IPS DF 6.9 (cell line): ENCODE data around the gene RPS18.

ENCODE experiments used
- DNase-seq: peaks from one replicate; pipeline ENCODE4 v3.0.0-alpha.2; 2013; ENCODE audit warnings: low read depth, low spot score
- H3K27ac ChIP-seq: one replicate; pipeline ENCODE4 v1.5.1; 2013; ENCODE audit warnings: low read length, control low read depth
- H3K27me3 ChIP-seq: 2 replicates; pipeline ENCODE4 v1.6.1; 2013; ENCODE audit warnings: mild to moderate bottlenecking, low read length; ENCODE audit not compliant: control insufficient read depth, insufficient read depth
- H3K36me3 ChIP-seq: 2 replicates; pipeline ENCODE4 v1.6.1; 2013; ENCODE audit warnings: low read length; ENCODE audit not compliant: control insufficient read depth, insufficient read depth
- H3K4me1 ChIP-seq: 2 replicates; pipeline ENCODE4 v1.6.1; 2013; ENCODE audit warnings: low read length; ENCODE audit not compliant: control insufficient read depth, insufficient read depth
- H3K4me3 ChIP-seq: 2 replicates; pipeline ENCODE4 v1.5.1; 2013; ENCODE audit warnings: mild to moderate bottlenecking, low read length
- H3K9me3 ChIP-seq: 2 replicates; pipeline ENCODE4 v1.6.1; 2013; ENCODE audit warnings: low read length, inconsistent platforms; ENCODE audit not compliant: control insufficient read depth, insufficient read depth
- WGBS: extraction: QIAGEN DNeasy Blood & Tissue Kit; methylation state at CpG from one replicate; pipeline ENCODE4 v1.1.7; 2013; ENCODE audit warnings: mixed read lengths, missing lambda C conversion rate; ENCODE audit not compliant: insufficient read length, insufficient coverage; 5-methylcytosine and 5-hydroxymethylcytosine counted together

RPS18 gene

DNA sequence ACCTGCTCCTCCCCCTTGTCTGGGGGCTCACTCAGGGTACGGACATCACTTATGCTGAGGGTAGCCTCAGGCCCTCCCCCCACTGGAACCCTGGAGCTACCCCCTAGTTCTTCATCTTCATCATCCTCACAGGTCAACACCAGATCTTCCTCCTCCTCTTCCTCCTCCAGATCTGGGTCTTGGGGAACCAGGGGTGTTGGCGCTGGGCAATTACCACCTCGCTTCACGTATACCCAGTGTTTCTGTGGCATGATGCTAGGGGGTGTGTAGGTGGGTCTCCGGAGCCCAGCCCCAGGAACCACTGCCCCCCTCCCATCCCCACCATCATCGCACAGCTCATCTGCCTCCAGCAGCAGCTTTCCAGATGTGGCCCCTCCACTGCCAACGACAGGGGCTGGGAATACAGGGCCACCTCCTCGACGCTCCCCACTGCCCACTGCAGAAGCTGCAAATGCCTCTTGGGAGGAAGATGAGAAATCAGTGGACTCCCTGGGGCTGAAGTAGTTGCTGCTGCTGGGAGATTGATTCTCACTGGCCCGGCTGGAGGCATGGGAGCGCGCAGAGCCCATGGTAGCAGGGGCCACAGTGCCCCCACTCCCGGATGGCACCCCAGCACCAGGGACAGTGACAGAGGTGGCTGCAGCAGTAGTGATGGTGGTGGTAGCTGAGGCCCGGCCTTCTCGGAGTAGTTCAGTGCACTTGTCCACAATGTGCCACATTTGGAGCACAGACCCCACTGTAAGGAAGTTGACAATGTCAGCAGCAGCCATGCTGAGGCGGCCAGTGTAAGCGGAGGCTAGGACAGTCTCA, 44.1 kb downstream of the RPS18 start:
- DNase-seq = no peak
- H3K27ac ChIP-seq = no peak overlapping the region
- peaks cover 8% of the 10 kb centered on the region; the same call in 1 of the 2 replicates for H3K4me1 ChIP-seq
- no peaks in the 10 kb centered on the region for H3K27me3 ChIP-seq
- H3K4me3 ChIP-seq = no peak overlapping the region
- H3K36me3 ChIP-seq = peaks cover 22% of the 10 kb centered on the region
- H3K9me3 ChIP-seq = no peaks in the 10 kb centered on the region
- no CpG with 5 or more reads among the region's 17 CpGs for WGBS

DNA sequence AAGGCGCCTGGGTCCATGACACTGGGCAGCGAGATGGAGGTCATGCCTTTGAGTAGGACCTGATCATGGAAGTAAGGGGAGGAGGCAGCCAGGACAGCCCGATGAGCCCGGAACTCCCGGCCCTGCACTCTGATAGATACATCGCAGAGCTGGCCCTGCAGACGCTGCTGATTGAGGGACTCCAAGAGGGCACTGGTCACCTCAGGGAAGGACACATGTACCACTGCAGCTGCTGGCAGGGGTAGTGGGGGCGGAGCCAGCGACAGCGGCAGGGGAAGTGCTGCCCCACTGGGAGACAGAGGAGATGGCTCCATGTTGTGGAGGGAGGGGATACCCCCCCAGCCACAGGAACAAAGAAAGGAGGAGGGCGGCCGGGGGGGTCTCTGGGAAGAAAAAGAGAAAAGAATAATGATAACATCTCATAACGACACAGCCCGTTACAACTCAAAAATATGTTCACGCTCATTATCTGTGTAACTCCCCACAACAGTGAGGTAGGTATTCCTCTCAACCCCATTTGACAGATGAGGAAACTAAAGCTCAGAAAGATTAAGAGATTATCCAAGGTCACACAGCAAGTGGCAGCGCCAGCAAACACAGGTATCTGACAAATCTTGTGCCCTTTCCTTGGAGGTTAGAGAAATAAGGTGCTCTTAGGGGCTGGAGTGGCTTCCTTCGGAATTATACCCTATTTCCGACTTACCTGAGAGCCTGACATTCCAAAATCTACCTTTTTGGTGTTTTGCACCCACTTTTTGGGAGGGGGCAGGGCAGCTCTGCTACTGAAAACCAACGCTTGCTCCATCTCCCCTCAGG, 44.9 kb downstream of the RPS18 start:
- Histone ChIP-seq H3K4me3 (peak overlapping the region; percentile 61; the same call in 1 of the 2 replicates), H3K27me3 (no peaks in the 10 kb centered on the region), H3K27ac (no peak overlapping the region), H3K36me3 (peaks cover 22% of the 10 kb centered on the region), H3K4me1 (peaks cover 8% of the 10 kb centered on the region; the same call in 1 of the 2 replicates), H3K9me3 (no peaks in the 10 kb centered on the region)
- WGBS = no CpG with 5 or more reads among the region's 19 CpGs
- no peak for DNase-seq

DNA sequence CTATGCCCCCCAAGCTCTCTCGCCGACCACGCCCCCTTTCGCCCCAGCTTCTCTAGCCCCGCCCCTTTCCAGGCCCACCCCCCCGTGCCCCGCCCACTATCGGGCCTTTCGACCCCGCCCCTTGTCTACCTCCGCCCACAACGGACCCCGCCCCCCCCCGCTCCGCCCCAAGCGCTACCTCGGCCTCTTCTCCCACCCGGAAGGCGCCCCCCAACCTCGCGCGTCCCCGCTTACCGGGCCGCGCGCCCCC, 45.5 kb downstream of the RPS18 start:
- Histone ChIP-seq H3K36me3 (peaks cover 22% of the 10 kb centered on the region), H3K27me3 (no peaks in the 10 kb centered on the region), H3K4me3 (peak overlapping the region; percentile 61; the same call in 1 of the 2 replicates), H3K4me1 (peaks cover 8% of the 10 kb centered on the region; the same call in 1 of the 2 replicates), H3K27ac (no peak overlapping the region), H3K9me3 (no peaks in the 10 kb centered on the region)
- DNase-seq = no peak
- WGBS = no CpG with 5 or more reads among the region's 27 CpGs

DNA sequence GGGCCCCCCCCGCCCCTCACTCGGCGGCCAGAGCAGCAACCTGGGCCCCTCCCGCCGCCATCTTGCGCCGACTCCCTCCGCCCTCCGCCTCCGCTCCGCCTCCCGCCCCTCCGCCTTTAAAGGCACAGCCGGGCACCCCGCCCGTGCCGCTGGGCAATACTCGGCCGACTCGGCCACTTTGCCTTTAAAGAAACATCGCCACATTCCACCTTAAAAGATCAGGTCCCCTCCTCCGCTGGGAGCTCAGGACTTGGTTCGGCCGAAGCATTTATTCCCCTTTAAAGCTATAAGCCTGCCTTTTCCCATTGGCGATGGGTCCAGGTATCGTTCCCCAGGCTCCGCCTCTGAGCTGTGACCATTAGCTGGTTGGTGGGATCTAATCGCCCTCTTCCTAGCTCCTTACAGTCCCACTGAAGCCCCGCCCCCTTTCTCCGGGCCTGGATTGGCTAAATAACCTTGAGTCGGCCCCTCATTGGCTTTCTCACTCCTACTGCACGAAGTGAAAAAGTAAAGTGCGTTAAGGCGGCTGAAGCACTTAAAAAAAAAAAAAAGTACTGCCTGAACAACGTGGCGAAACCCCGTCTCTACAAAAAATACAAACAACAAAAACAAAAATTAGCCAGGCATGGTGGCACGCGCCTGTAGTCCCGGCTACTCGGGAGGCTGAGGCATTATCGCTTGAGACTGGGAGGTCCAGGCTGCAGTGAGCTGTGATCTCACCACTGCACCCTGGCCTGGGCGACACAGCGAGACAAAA, 46.0 kb downstream of the RPS18 start, which contains the start of gene ZBTB22:
TSS of gene ZBTB22 (minus strand) at position 76 of the 757 bp plus-strand sequence. CDS start 828 bp downstream, outside the sequence.
- Histone ChIP-seq H3K4me1 (peaks cover 6% of the 10 kb centered on the region; the same call in 1 of the 2 replicates), H3K27me3 (no peaks in the 10 kb centered on the region), H3K4me3 (peak within 1 kb of the TSS; percentile 61; the same call in 1 of the 2 replicates), H3K27ac (no peak within 1 kb of the TSS), H3K36me3 (peaks cover 22% of the 10 kb centered on the region), H3K9me3 (no peaks in the 10 kb centered on the region)
- no CpG with 5 or more reads among the region's 44 CpGs for WGBS
- peak; percentile 96 for DNase-seq

DNA sequence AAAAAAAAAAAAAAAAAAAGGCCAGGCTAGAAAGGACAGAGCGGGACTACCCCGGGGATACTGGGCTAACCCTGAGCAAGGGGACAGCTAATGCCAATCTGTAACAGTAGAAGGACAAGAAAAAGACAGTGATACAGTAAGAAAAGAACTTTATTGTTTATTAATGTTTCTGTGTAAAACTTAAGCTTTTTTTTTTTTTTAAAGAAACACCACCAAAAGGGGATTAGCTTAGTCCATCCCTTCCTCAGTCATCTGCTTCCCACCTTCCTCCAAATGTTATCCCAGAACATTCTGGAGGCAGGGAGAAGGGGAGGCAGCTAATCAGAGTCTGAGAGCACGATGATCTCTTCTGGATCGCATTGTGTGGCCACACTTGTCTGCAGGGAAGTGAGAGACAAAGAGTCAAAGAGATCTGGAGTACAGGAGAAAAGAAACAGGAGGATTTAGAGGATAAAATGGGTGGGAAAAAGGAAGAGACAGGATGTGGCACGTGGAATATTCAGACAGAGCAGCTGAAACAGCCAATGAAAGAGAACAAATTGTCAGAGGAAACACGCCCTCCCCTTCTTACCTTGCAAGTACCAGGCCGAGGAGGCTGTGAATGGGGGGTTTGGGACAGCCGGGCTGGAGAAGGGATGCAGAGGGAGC, 46.7 kb downstream of the RPS18 start:
- no peak for DNase-seq
- Histone ChIP-seq H3K27me3 (no peaks in the 10 kb centered on the region), H3K4me1 (peaks cover 6% of the 10 kb centered on the region; the same call in 1 of the 2 replicates), H3K36me3 (peaks cover 22% of the 10 kb centered on the region), H3K9me3 (no peaks in the 10 kb centered on the region), H3K27ac (no peak overlapping the region), H3K4me3 (no peak overlapping the region)
- no CpG with 5 or more reads among the region's 8 CpGs for WGBS

DNA sequence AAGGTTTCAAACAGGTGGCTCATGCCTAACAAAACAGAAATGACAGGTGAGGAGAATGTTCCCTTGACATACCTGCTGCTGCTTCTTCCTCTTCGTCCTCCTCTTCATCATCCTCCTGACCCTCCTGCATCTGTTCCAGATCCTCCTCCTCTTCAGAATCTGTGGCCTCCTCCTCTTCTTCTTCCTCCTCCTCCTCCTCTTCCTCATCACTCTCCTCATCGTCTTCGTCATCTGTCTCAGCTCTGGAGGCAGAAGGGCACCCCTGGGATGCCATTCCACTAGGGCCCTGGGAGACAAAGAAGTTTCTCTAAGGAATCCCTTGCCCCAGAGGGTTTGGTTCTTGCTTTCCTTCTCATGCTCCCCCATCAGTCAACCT, 48.1 kb downstream of the RPS18 start:
- Histone ChIP-seq H3K27me3 (no peaks in the 10 kb centered on the region), H3K27ac (no peak overlapping the region), H3K4me1 (peaks cover 6% of the 10 kb centered on the region; the same call in 1 of the 2 replicates), H3K36me3 (peaks cover 22% of the 10 kb centered on the region), H3K4me3 (no peak overlapping the region), H3K9me3 (no peaks in the 10 kb centered on the region)
- DNase-seq = no peak
- no CpG with 5 or more reads among the region's 3 CpGs for WGBS

DNA sequence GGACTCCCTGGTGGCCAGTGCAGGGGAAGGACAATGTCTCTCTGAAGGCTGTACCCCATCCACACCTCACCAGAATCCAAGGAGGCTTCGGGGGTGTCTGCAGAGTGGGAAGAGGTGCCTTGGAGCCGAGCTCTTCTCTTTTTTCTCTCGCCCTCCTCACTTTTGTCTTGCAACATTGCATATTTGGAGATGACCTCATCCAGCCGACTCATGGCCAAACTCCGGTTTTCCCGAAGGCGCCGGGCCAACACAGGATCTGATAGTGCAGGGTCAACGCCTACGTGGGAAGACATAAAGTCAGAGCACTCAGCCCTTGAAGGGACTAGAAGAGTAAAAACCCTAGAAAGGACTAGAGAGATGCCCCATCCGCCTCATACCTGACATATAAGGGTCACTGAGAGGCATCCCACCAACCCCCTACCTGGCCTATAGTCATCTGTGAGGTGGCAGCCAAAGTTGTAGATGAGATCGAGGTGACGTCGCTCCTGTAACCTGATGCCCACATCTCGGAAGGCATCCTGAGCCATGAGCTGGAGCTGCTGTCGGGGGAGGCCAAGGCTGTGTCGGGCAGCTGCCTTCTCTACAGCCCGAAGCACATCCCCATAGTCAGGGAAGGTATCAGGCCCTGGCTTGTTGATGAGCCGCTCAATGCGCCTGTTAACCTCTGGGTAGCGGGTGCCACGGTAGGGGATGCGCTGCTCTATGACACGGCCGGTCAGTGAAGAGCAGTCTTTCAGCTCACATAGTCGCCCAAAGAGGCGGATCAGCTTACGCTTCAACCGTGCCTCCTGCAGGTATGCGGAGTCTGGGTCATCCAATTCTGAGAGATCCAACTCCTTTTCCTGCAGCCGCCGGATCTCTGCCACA, 48.7 kb downstream of the RPS18 start:
- H3K4me3 ChIP-seq = no peak overlapping the region
- no peak for DNase-seq
- no CpG with 5 or more reads among the region's 32 CpGs for whole genome bisulfite sequencing

DNA sequence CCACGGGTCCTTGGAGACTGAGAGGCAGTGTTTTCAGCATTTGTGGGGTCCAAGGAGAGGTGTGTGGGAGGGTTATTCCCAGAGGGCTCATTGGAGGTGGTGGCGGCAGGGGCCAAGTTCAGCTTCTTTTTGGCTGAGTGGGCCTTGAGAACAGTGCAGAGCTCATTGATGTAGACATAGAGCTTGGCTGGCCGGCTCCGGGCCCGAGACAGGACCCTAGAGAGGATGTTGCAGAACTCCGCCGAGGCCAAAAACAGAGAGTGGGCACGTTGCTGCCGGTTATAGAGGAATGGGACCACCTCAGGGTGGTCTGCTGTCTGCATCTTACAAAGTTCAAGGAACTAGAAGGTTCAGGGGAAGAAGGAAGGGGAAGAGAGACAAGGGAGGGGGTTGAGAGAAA, 49.4 kb downstream of the RPS18 start:
- Histone ChIP-seq H3K27ac (no peak overlapping the region), H3K4me3 (no peak overlapping the region), H3K9me3 (no peaks in the 10 kb centered on the region), H3K4me1 (peaks cover 4% of the 10 kb centered on the region; the same call in 1 of the 2 replicates), H3K27me3 (no peaks in the 10 kb centered on the region), H3K36me3 (peaks cover 22% of the 10 kb centered on the region)
- DNase-seq = no peak
- WGBS = no CpG with 5 or more reads among the region's 9 CpGs

More for the DNA sequence above, 48.7 kb downstream of the RPS18 start:
- no peak overlapping the region for H3K27ac ChIP-seq
- H3K36me3 ChIP-seq = peaks cover 22% of the 10 kb centered on the region
- H3K9me3 ChIP-seq = no peaks in the 10 kb centered on the region
- no peaks in the 10 kb centered on the region for H3K27me3 ChIP-seq
- peaks cover 4% of the 10 kb centered on the region; the same call in 1 of the 2 replicates for H3K4me1 ChIP-seq

DNA sequence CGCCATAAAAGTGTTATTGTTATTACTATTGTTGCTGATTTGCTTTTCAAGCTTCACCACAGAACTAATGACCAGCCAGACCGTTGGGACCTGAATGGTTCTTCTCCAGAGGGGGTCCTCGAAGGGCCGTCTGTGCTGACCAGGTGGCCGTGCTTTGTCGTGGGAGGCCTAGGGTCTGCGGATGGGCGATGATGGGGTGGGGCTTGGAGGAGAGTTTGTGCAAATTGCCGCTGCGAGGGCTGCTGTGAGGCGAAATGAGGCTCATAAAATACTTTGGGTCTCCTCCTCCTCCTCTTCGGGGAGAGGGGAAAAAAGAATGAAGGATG, 51.7 kb downstream of the RPS18 start:
- no CpG with 5 or more reads among the region's 12 CpGs for WGBS
- Histone ChIP-seq H3K9me3 (no peaks in the 10 kb centered on the region), H3K4me3 (peak overlapping the region; percentile 64; the same call in 1 of the 2 replicates), H3K27ac (no peak overlapping the region), H3K4me1 (peaks cover 4% of the 10 kb centered on the region; the same call in 1 of the 2 replicates), H3K27me3 (no peaks in the 10 kb centered on the region), H3K36me3 (peaks cover 22% of the 10 kb centered on the region)
- no peak for DNase-seq
